GM19238 (cell line): Measurements from ENCODE around the gene RNF39.

Experiments used
- DNase-seq: peaks from one replicate; pipeline ENCODE4 v3.0.0; 2011; ENCODE audit warnings: low spot score; ENCODE audit not compliant: insufficient read length

RNF39 gene

GRCh38 chr6:30097902-30098768, 22.6 kb upstream of the RNF39 start:
- DNase-seq, result no peak

GRCh38 chr6:30096829-30097228, 21.3 kb upstream of the RNF39 start:
- no peak for DNase-seq

DNA sequence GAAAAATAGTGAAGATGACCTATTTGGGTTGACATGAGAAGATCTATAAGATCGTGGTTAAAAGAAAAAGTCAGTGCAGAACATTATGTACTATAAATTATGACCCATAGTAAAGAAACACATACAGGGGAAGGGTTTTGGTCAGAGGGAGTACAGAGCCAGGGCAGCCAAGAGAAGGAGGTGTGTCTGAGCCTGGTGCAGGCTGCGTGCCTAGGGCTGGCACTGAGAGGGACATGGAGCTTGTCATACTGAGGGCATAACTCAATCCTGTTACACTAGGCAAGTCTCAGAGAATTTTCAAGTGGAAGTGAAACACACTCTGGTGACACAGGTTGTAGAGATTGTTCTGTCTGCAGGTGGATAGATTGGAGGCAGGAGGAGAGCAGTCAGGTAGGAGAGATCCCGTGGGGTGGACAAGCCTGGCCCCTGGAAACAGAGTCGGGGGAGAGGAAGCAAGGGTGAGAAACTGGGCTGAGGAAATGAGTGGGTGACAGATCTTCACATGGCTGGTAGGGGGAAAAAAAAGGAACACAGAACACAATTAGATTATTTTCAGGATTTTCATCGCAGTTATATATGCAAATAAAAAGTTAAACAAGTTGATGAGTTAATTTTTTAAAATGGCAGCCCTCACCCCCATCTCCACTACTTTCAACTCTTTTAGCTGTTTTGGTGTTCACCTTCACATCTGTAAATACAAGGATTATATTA, 18.5 kb upstream of the RNF39 start:
- DNase-seq, result no peak

DNA sequence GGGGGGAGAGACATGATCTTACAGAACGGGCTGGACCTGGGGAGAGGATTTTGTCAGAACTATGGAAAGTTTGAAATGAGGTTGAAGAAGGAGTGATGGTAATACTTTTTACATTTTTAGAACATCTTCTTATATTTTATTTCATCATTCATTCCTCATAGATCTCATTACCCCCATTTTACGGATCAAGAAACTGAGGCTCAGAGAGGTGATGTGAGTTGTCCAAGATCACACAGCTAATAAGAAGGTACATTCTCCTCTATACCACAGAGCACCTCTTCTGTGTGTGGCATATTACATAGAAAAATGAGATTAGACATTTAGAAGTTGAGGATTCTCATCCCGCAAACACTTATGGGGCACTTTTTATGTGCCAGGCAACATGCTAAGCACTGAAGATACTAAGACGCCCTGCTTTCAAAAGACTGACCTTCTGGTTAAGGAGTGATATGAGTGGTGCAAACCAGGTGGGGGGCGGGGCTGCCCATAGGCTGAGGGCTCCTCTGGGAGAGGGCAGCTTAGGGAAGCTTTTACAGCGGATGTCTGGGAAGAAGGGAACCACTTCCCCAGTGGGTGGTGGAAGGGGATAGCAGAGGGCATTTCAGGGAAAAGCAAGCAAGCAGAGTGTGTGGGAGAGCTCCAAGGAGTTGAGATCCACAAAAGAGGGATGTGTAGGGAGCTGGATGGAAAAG, 17.4 kb upstream of the RNF39 start:
- DNase-seq, result no peak

DNA sequence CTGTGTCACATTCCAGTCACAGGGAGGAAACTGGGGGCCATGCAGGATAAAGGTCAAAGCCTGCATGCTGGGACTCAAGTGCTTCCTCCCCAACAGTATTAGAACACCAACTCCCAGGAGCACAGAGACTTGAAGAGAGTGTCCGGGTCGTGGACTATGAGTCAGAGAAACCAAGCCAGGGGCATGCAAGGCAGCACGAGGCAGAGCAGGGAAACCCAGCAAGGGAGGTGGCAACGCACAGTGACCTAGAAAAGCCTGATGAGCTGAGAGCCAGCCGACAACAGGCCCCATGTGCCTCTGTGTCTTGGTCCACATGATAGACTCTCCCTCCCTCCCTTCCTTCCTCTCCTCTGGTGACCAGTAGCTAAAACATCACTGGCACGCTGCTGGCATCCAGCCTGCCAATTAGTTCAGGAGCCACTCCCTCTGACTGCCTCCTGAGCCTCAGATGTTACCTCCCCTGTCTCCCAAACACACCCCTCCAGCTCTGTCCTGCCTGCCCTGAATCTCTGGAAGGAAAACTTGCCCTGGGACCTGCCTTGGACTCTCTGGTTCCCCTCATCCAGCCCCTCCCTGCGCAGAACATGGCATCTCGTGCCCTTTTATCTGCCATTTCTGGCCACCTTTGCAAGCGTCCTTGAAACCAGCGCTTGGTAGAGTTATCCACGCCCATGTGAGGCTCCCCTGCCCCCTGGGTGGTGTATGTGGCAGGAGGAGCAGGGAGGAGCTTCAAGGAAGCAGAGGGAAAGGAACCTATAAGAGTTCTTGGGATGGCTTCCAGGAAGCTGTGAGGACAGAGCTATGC, 16.2 kb upstream of the RNF39 start:
- no peak for DNase-seq

- DNase-seq, result no peak
These were observed 12.3 kb upstream of the RNF39 start for GRCh38 chr6:30087876-30088275.

DNA sequence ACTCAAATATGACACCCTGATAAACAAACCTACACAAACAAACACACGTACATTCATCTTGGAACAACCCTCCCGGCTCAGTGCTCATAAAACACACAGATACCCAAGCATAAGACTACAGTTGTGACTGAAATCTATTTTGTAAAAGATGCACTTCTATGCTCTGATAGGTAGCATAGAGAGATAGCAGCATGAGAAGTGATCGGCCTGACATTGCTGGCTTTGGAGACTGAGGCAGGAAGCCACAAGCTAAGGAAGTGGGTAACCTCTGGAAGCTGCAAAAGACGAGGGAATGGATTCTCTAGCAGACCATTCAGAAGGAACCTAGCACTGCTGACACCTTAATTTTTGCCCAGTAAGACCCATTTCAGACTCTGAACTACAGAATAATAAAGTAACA, 1.6 kb upstream of the RNF39 start:
- DNase-seq, result no peak

DNA sequence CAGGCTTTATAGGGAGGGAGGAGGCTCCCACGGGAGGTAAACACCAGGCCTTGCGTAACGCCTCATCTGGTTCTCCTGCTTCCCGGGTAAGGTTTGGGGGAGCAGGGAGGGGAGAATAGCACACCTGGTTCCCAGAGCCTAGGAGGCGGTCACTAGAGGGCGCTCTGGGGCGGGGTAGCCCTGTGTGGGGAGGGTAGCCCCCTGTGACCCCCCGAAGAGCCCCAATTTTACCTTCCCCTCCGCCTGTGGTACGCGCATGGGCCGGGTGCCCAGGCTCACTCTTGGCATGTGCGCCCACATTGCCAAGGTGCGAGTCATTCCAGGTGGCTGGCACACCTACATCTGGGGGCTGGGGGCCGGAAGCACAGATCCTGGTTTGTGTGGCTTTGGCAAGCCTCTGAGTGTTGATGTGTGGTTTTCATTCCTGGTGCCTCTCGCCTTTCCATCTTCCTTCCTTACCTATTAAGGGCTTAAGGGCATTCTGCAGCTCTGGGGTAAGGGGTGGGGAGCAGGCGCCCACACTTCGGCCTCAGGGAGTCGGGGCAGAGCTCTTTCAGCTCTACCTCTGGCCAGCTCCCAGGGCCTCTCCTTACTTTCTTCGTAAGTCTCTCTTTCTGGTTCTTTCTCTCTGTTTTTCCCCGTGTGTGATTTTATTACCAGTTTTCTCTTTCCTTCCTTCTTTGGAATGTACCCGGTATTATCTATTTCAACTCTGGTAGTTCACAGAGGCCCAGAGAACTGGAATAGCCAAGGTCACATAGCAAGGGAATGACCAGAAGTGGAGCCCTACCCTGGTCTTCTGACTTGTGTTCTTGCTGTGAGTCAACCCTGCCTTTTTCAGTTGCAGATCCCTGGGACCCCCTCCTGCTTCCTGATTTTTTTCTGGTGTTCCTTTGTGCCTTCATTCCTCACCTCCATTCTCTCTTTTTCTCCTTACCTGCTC, 492 bp upstream of the RNF39 start:
- DNase-seq, result no peak

GRCh38 chr6:30074331-30075093, 1.1 kb downstream of the RNF39 start:
- DNase-seq, result no peak

GRCh38 chr6:30073489-30074235, 1.9 kb downstream of the RNF39 start:
- DNase-seq, result no peak

DNA sequence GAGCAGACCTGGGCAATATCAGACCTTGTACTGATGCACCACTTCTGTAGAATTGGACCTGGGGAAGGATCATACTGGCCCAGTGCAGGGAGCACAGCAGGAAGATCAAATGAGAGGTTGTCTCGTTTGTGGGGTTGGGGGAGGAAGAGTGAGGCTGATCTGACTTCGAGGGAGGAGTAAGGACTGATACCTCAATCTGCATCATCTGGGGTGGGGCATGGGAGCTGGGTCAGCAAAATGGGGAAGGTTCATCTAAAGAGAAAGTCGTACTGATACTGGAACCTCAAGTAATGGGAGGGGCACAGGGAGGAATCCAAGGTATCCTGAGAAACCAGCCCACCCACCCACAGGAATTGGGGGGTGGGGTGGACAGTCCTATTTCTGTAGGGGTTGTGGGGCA, 3.7 kb downstream of the RNF39 start:
- DNase-seq, result no peak

- no peak for DNase-seq
These were observed 4.3 kb downstream of the RNF39 start for GRCh38 chr6:30071081-30071818.

- DNase-seq, result no peak
These were observed 8.0 kb downstream of the RNF39 start for GRCh38 chr6:30067460-30068139.

DNA sequence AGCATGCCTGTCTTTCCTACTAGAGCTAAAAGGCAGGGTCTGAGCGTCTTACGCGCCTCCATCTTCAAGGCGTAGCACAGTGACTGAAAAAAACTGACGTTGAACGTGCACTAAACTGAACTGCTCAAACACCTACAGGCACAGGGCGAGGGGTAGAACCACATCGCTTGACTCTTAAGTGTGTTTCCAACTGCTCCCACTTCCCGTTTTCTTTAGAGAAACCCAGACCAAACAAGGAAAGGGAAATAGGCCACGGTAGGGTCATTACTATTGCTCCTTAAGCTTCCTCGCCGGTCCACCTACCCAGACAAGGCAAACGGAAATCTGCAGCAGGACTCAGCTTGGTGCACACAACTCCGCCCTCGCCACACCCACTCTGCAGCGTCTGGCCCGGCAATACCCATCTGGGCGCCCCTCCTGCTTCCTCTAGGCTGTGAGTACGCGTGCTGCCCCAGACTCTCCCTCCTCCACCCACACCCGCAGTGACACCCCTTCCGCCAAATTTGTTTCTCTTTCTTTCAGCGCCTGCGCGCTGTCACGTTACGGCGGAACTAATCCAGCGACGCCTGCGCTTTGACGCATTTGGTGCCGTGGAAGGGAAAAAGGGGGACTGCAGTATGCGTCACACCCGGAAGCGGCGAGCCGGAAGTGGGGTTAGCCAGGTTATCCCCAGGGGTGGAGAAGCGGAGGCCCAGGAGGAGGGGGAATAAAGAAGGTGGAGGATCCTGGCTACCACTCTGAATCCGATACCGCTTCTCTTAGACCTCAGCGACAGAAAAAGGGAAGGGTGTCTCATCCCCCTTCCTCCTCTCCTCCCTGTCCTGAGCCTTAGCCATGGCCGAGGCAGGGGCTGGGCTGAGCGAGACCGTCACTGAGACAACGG, 8.8 kb downstream of the RNF39 start, which contains the start of gene PPP1R11:
Gene PPP1R11 (plus strand): TSS at position 622 of the 883 bp plus-strand sequence. CDS start 213 bp downstream, at position 835.
- DNase-seq, result peak; percentile 94

DNA sequence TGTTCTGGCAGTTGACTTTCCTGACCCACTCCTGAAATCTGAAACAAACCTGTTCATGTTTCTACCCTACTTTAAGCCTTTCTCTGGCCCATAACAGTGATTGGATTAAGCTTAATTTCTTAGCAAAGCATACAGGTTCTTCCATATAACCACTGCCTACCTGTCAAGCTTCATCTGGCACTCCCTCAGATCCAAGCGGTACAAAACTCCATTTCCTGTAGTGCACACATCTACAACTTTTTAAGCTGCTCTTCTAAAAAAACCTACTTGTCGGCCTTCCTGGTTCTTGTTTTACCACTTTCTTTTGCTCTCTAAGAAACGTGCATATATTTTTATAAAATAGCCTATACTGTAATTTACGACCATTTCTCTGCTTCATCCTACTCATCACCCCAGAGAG, 9.5 kb downstream of the RNF39 start:
- DNase-seq, result no peak

DNA sequence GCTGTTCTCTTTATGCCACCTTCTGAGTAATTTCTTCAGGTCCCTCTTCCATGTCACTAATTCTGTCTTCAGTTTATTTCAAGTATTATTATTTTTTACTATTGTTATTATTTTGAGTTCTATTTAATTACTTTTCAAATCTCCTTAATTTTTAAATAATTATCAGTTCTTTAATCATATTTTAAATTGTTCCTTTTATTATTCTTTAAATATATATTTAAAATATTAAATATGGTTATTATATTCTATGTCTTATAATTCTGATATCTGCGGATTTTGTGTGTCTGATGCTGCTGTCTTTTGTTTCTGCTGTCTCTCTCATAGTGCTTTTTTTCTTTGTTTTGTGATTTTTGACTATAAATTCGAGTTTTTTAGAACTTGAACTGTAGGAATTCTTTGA, 12.3 kb downstream of the RNF39 start:
- no peak for DNase-seq
